ENCODE measurements around the gene DYNLT2B.

- TF ChIP-seq POLR2AphosphoS5 (IDR thresholded peaks at IDR 0.05; ENCODE audit: borderline replicate concordance, low read depth, low read length) (no peak), EZH2 (IDR thresholded peaks at IDR 0.05) (no peak), FOXP2 (optimal IDR thresholded peaks at IDR 0.05; ENCODE audit: control extremely low read depth, extremely low read length, insufficient read depth) (no peak)
Measured at GRCh38 chr3:196254376-196255283, 63.4 kb downstream of the DYNLT2B start.

Data from SK-N-MC (cell line).